HG03460 (cell line): ENCODE measurements around the gene FOXL2.

ENCODE experiments used
- ATAC-seq: cut with Tn5 transposase; IDR thresholded peaks from one replicate; pipeline ENCODE4 v1.9.1; 2021; ENCODE audit not compliant: unreplicated experiment

Gene FOXL2

DNA sequence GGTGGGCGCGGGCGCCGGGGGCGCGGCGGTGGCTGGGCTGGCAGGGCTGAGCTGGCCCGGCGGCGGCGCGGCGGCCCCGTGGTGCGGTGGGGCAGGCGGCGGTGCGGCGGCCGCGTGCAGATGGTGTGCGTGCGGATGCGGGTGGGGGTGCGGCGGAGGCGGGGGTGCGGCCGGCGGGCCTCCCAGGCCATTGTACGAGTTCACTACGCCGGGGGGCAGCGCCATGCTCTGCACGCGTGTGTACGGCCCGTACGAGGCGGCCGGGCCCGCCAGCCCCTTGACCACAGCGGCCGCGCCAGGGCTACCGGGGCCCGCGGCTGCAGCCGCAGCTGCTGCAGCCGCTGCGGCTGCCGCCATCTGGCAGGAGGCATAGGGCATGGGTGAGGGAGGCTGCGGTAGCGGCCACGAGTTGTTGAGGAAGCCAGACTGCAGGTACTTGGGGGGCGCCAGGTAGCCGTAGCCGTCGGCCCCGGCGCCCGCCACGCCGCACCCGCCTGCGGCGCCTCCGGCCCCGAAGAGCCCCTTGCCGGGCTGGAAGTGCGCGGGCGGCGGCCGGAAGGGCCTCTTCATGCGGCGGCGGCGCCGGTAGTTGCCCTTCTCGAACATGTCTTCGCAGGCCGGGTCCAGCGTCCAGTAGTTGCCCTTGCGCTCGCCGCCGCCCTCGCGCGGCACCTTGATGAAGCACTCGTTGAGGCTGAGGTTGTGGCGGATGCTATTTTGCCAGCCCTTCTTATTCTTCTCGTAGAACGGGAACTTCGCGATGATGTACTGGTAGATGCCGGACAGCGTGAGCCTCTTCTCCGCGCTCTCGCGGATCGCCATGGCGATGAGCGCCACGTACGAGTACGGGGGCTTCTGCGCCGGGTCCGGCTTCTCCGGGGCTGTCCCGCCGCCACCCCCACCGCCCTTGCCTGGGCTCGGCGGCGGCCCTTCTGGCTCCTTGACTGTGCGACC lies 951 bp downstream of the FOXL2 start:
- no peak for ATAC-seq

DNA sequence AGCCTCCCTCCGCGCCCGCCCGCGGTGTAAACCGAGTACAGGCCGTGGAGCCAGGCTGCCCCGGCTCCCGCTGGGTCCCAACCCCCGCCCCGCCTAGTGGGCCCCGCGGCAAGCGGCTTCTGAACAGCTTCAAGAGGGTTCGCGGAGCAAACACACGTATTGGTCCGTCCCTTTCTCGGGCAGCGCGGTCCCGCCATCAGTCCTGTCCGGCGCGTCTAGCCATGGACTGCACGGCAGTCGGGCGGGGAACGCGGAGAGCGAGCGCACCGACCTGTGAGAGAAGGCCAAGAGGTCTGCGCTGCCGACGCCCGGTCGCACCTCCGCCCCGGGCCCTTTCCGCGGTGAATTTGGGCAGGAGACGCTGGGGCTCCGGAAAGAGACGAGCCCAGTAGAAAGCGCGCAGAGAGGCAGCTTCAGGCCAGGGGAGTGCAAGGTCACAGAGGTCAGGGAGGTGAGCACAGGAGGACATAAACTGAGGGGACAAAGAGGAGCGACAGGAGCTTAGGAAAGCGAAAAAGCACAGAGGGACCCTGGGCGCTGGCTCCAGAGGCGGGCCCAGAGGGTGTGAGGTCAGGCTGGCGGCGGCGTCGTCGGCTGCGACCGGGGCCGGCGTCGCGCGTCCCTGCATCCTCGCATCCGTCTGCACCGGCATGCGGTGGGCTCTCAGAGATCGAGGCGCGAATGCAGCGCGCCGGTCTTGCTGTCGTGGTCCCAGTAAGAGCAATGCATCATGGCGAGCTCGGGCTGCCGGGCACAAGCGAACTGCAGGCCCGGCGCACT lies 1.8 kb downstream of the FOXL2 start:
- no peak for ATAC-seq

DNA sequence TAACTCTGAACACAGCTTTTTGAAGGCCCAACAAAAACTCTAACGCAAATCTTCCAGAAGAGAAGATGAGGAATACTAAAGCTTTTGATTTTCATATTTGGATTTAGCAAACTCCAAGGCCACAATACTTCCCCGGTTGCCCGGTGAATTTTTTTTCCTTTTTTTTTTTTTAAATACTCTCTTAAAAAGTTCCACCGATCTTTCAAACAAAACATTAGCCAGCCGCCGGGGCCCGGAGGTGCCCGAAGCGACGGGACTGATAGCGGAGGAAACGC lies 2.3 kb downstream of the FOXL2 start:
- ATAC-seq: no peak

DNA sequence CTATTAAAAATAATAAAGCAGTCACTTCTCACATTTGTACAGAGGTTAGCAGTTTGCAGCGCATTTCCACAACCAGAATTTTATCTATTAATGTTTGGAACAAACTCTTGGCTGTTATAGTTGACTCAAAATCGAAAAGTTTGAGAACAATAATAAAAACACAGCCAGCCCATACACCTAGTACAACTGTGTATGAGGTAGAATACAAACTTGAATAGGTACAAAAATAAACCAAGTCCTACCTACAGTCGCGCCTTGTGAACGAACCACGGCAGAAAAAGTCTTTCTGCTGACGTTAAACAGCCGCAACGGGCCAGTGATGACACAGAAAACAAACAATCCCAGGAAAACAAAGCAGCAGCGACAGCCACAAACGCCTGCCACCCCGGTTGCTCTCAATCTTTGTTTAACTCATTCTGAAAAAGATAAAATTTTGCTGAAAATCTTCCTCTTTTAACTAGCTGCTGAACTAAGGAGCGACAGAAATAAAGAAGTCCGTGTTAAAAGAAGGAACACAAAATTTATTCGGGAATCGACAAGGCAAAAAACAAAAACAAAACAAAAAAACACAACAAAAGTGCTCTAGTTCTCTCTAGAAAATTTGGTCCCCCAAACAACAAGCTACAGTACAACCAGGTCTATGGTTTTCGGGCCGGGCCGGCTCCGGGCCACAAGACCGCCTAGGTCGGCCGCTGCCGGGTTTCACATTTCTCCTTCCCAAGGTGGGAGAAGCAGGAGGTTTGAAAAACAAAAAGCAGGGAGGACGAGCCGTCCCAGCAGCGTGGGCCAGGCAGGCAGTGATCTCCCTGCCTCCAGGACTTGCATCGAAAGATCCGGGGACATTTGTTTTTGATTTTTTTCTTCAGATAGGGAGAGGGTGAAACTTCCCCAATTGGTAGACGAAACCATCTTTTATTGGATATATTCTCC lies 2.9 kb downstream of the FOXL2 start:
- ATAC-seq: no peak

DNA sequence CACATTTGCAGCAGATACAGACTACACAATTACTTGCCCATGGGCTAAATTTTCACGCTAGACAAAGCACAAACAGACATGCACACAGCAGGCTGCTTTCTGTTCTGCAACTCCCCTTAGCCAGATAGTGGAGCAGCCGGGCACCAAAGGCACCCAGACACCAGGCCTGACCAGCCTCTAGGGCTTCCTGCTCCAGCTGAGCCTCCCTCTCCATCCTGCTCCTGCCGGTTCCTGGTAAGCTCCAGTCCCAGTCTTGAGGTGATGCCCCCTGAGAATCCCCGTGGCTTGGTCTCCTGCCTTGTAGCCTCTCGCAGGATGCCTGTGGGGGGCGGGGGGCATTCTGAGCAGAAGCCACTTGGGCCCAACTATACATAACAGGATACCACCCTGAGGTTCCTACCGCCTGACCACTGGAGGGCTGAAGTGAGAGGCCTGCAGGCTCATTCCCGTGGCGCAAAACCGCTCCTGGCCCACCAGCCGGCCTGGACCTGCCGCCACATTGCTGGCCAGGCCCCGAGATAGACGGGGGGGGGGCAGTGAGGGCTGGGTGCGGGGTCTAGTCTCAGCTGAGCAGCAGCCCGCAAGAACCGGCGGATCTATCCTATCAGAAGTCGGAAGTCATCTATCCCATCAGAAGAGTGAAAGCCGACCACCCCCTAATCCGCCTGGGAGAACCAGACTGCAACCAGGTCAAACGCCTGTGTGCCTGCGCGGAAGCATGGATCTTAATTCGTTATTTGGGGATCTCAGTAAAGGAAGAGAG lies 3.9 kb downstream of the FOXL2 start:
- no peak for ATAC-seq

DNA sequence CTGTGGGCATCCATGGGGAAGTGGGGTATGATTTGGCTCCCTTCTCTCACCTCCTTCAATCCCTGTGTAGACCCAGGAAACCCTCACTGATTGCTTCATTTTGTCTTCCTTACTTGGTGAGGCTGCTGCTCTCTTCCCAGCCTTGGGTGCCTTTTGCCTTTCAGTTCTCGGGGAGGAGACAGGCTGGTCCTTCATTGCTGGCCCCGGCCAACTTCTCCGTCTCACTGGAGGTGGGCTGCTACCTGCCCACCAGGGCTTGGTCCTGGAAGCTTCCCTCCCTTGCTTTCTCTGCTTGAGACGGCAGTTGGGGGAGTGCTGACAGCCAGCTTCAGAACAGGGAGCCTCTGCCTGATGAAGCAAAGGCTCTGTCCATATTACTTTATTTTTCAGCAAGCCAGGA lies 4.7 kb downstream of the FOXL2 start:
- no peak for ATAC-seq

DNA sequence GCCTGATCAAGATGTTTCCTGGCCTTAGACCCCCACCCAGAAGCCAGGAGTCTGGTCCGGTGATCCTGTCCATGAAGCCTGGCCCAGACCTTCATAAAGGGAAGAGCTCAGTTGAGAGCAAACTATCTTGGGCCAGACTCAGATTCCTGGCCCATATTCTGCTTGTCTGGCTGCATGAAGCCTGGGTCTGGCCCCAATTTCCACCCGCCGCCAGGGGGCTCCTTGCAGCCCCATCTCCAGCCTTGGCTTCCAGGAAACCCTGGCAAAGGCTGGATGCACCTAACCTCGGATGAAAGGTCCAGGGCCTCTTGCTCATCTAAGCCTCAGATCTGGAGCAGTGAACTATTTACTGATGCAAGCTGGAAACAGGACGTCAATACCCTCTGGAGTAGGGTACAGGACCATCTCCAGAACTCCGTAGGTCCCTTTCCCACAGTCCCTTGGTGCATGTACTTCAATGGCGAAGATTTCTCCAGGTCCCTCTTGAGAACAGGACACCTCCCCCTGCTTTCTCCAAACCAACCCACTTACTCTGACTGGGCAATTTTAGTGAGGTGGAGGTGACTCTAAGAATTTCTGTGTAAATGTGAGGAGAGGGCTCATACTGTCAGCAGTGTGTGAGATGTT lies 5.6 kb downstream of the FOXL2 start:
- ATAC-seq: no peak

DNA sequence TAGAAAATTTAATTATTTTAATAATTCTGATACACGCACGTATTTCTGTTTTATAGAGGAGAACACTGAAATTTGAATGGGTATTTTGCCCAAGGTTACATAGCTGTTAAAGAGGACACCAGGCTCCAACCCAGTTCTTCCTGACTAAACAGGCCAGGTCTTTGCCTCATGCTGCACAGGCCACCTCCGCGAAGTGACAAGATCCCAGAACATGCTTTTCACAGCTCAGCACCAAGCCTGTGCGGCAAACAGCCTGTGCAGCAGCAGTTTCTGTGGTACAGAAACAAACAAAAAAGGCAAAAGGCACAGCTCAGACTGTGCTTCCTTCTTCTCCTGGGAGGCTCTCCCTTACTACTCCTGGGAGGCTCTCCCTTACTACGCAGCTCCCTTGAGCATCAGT lies 6.5 kb downstream of the FOXL2 start:
- ATAC-seq: no peak

DNA sequence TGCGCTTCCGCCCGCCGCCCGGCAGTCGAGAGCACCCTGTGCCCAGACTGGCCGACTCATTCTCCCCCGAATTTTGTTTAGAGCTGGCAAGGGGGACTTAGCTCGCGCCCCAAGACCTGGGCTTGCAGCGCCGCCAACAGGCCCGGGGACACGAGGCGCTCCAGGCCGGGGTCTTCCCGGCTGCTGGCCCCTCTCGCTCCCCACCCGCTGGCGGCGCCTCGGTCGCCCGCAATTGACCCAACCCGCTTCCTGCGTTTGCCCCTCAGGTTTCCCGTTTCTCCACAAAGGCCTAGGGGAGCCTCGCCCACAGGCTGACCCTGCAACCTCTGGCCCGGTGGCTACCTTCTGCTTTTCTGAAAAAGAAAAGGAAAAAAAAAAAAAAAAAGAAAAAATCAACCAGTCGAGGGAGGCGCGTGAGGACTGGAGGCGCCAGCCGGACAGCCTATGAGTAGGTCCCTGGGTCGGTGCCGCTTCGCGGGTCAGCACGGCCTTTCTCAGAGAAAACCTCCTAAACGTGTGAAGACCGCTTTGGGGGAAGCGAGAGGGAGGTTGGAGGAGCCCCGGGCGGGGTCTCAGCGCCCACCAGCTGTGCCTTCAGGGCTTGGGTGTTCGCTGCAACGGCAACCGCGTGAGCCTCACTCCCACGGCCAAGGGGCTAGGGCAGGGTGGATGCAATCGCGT lies 7.2 kb downstream of the FOXL2 start:
- ATAC-seq: no peak

DNA sequence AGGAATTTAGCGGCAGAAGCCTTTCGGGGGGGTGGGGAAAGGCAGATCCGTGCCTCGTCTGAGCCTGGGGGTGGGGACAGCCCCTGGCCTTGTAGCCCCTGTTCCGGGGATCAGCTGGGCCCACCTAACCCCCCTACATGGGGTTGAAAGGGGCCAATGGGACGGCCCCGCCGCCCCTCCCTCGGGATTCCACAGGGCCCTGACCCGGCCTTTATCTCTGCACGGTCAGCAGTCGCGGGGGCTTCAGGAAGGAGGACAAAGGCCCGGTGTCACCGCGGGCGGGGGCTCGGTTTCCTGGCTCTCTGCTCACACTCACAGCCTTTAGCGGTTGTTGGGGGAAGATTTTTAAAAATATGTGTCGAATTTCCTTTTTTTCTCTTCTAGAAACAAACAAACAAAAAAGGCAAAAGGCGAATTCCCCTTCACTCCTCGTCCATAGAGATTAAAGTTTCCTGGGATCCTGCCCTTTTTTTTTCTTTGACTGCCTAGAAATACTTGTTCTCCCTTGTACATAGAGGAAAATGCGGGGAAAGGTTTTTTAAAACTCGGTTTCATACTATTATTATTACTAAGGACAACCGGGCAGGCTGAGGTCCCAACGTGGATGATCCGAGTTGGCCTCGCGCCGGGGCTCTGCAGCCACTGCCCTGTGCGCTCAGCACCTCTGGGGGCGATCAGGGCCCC lies 7.9 kb downstream of the FOXL2 start:
- ATAC-seq: no peak

DNA sequence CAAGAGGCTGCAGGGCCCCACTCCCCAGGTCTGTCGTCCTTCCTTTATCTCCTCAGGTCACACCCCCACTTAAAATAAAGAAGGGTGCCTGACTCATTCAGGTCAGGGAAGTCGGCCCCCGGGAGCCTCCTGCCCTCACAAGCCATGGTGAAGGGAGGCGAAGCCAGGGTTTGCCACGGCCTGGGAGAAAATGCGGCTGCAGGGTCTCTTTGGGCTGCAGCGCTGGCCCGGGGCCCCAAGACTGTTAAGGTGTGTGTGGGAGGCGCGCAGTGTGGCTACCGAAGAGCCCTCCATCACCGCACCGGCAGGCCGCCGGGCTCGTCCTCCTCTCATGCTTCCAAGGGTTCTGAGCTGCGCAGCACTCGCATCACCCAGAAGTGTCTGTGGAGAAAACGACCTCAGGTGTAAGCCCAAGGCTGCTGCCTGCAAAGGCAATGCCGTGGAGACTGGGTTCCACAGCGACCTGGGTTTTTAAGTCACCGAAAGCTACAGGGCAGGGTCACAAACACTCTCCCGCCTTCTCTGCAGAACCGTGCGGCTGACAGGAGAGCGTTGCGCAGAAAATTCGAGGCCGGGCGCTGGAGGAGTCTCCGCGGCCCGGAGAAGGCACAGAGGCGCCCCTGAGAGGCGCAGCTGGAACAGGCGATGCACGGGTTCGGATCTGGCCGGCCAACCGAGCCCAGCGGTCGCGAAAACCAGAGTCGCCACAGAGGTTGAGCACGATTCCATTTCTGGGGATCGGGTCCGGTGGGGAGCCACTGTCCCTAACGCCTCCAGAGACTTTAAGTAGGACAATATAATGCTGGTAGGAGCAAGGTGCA lies 8.7 kb downstream of the FOXL2 start:
- no peak for ATAC-seq

DNA sequence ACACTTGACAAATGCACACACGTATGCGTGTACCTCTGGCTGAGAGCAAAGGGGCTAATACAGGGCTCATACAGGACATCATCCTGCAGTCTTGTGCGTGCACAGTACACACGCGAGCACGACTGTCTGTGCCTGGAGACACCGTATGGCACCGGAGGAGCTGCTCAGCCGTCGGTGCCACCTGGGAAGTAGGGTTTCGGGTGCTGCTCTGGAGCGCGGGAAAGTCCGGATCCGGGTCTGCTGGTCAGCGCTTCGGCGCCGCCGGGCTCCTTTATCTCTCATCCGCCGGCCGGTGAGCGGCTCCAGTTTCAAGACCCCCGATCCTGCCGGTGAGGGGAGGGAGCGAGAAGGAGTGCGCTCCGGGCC lies 9.3 kb downstream of the FOXL2 start:
- no peak for ATAC-seq

DNA sequence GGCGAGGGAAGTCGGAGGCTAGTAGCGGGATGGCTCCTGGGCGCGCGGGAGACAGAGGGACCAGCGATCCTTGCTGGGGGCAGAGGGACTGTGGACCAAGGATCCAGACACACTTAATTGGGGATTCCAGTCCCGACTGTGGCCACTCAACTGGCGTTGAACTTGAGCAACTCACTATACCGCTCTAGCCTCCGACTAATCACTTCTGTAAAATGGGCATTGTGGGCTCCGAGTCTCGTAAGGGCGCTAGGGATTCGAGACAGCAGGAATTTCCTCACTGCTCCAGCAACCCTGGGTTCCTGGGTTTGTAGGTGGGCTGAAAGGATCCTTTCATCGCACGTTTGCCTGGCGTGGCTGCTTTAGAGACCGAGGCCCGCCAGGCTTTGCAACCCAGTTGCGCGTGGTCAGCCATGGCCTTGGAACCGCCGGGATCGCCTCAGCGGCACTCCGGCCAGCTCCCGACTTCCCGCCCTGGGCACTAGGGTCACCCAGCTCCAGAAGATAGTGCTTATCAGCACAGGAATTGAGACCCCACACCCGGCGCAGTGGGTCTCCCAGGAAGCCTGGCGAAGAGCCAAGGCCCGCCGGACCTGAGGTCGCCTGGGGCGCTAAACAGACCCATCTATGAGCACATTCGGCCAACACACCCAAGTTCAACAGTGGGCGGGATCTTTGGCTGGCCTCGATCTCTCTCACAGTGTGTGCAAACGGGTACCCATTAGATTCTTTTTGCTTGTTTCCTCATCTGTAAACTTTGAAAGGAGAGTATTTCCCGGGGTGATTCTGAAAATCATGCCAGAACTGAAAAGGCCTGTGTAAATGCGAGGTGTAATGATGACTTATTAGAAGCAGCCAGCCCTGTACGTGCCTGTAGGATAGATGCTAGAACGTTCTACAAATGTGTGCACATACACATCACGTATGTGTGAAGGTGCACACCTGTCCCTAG lies 9.9 kb downstream of the FOXL2 start:
- ATAC-seq: no peak

DNA sequence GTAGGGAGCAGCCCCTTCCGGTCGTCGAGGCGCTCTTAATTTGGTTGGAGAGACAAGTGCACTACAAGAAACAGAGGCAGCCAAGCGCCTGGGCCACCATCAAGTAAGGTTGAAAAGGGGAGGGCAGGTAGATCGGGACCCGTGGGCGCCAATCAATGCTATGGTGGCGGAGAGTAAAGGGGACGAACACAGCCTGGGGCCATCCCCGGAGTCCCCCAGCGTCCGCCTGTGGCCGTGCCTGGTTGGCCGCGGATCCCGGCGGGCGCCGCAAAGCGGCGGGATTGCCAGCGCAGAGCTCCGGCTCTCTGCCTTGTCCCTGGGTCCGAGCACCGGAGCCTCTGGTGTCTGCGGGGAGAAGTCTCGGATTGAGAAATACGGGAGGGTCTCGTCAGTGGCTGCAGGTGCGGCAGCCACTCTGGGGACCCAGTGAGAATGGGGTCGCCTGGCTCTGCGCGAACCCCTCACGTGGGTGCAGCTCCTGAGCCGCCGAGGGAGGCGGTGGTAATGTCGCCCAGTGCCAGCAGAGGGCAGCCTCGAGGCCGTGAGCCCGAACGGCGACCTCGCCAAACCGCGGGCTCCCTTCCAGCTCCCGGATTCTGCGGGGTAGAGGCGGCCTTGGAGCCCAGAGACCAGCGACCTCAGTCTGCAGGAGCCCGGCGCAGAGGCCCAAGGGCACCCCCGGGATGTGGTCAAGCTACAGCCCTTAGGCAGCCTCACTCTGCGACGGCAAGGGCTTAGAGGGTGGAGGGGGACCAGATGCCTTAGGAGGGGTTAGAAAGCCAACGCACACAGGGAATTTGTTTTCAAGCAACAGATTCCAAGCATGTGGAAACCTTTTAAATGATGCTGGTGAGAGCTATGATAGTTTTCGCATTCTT lies 10.8 kb downstream of the FOXL2 start:
- no peak for ATAC-seq

DNA sequence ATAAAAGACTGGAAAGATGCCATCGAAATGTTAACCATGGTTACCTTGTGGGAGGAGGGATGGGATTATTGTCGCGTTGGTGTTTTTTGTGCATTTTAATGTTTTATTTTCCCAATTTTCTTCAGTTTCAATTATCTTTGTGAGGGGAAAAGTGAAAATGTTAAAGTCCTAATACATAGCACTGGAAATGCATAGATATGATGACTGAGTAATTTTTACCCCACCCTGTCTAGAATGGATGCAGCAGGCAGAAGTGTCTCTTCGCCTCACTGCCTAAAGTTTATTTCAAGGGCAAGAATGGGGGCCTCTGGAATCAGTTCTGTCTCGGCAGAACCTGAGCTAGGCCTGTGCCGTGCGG lies 11.5 kb downstream of the FOXL2 start:
- ATAC-seq: no peak

DNA sequence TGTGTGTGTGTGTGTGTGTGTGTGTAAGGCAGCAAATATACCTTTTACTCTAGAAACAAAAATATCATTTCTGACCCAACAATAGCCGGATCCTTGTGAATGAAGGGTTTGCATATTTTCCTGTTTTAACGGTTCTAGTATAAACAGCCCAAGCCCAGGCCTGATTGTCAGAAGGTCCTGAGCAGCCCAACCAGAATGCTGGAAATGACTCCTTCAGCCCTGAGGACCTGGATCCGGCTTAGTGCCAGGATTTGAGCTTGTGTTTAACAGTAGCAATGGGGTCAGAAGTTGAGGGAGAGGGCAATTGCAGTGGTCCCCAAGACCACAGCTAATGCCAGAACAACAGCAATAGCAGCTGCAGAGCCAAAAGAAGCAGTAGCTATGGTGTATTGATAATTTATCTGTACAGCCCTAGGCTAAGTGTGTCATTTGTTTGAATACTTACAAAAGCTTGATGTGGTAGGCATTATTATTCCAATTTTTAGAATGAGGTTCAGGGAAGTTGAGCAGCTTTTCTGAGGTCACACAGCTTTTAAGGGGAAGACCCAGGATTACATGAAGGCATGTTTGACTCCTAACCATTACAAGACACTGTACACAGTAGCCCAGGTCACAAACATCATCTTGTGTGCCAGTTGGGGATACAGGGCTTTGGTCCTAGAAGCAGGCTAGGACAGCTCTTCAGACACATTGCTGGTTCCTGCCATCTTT lies 12.8 kb downstream of the FOXL2 start:
- ATAC-seq: no peak
